Right lobe of liver (tissue), 4 donors: ENCODE data around the gene FRS2.

ENCODE experiments used
- CTCF ChIP-seq, 4 donors: fragments of 200-600 bp in 3 of 4; fragments of 450-650 bp in 1 of 4; IDR thresholded peaks; one replicate each; pipeline versions ENCODE4 v1.5.1 to v1.8.0; 2016 to 2022; ENCODE audit warnings: antibody characterized with exemption in 4 of 4, mild to moderate bottlenecking in 2 of 4
- POLR2A ChIP-seq: fragments of 450-650 bp; IDR thresholded peaks from one replicate; pipeline ENCODE4 v1.6.1; 2017; ENCODE audit warnings: antibody characterized with exemption, mild to moderate bottlenecking
- donor health status: DM: no; HTN: no; CAD: no.
- donor health status: DM: no; HTN: no; CAD: no.
- donor health status: DM: no; HTN: yes; CAD: no.

GRCh38 chr12:69601962-69602685 lies 131.9 kb downstream of the FRS2 start:
- no peak for TF ChIP-seq CTCF (IDR thresholded peaks at IDR 0.05)
- no peak for TF ChIP-seq POLR2A
